Measurements from ENCODE around the gene RDX.

RDX gene

DNA sequence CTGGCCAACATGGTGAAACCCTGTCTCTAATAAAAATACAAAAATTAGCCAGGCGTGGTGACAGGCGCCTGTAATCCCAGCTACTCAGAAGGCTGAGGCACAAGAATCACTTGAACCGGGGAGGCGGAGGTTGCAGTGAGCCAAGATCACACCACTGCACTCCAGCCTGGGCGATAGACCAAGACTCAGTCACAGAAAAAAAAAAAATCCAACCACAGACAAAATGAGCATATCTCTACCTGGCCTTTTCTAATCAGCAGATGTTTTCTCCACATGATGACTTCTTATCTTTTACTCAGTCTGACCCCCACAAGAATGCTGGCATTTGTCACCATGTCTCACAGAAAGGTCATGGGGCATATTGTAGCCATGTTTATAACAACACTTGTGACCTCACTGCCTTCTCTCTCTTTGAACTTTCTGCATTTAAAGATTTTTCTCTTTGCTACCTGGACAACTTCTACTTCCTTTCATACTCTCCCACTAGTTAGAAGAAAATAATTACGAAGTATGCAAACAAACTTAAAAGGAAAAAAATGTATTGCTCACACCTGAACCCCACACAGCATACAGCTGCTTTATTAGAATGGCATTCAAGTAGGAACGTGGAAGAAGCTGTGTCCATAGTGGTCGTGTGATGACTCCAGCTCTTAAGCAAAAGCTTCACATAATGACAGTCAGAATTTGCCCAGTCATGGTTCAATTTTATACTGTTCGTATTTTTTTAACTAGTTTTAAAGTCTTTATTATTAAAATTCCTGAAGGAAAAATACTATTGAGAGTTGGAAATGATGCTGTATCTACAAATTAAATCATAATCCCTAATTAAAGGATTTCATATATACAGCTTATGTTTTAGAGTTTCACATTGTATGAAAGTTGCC lies 137.9 kb downstream of the RDX start:
- DNase-seq (ENCODE audit: extremely low read depth, low read depth), result no peak
- H3K4me3 ChIP-seq (replicated peaks; ENCODE audit: low read depth, low read length), result no peak overlapping the region
- TF ChIP-seq, protein P1, sequence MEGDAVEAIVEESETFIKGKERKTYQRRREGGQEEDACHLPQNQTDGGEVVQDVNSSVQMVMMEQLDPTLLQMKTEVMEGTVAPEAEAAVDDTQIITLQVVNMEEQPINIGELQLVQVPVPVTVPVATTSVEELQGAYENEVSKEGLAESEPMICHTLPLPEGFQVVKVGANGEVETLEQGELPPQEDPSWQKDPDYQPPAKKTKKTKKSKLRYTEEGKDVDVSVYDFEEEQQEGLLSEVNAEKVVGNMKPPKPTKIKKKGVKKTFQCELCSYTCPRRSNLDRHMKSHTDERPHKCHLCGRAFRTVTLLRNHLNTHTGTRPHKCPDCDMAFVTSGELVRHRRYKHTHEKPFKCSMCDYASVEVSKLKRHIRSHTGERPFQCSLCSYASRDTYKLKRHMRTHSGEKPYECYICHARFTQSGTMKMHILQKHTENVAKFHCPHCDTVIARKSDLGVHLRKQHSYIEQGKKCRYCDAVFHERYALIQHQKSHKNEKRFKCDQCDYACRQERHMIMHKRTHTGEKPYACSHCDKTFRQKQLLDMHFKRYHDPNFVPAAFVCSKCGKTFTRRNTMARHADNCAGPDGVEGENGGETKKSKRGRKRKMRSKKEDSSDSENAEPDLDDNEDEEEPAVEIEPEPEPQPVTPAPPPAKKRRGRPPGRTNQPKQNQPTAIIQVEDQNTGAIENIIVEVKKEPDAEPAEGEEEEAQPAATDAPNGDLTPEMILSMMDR (IDR thresholded peaks at IDR 0.05; ENCODE audit: low read depth, low read length, missing control alignments), result no peak

DNA sequence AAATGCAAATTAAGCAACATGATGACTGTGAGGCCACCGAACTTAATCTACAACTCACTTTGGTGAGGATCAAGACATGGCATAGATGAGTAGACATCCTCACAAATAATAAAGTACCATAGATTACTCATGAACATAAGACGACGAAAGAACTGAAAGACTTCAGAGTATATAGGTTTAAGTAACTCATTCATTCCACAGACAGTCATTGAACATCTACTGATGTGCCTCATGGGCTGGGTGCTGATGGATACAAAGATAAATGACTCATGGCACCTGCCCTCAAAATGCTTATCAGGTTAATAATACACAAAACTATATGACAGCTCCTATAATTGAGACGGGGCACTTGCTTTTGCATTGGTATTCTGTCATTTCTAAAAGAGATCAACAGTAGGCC lies 139.9 kb downstream of the RDX start:
- TF ChIP-seq, protein P1 (IDR thresholded peaks at IDR 0.05; ENCODE audit: low read depth, low read length, missing control alignments), result no peak
- DNase-seq (ENCODE audit: extremely low read depth, low read depth), result no peak
- no peak overlapping the region for H3K4me3 ChIP-seq (replicated peaks; ENCODE audit: low read depth, low read length)

DNA sequence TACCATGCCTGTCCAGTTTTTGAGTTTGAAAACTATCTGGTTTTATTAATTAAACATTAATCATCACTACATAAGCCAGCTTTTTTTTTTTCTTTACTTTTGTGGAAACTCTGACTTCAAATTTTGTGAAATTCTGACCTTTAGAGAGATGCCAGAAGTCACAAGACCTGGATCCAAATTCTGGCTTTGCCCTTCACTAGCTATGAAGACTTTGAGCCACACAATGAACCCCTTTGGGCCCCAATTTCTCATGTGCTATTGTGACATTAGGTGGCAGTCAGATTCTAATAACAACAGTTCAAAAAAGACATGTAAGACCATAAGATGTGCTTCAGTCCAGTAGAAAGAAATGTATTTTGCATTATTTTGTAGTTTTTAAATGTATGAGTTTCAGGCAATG lies 142.9 kb downstream of the RDX start:
- DNase-seq (ENCODE audit: extremely low read depth, low read depth), result no peak
- TF ChIP-seq, protein P1 (IDR thresholded peaks at IDR 0.05; ENCODE audit: low read depth, low read length, missing control alignments), result no peak
- H3K4me3 ChIP-seq (replicated peaks; ENCODE audit: low read depth, low read length), result no peak overlapping the region

DNA sequence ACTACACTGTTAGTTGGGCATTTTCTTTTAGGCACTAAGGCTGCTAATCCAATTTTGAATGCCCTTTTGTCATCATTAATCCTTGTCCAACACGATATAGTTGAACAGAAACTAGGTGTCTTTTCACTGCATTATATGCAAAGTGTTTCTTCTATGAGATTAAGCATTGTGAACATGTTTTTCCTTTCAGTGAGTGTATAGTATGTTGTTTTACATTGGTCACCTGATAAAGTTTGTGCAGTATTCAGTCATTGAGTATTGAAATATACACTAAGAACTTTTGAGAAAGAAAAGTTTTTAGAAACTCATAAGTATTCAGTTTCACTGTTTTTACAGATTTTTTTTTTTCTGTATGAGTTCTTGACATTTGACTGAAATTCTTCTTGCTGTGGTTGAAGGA lies 144.2 kb downstream of the RDX start:
- no peak overlapping the region for H3K4me3 ChIP-seq (replicated peaks; ENCODE audit: low read depth, low read length)
- TF ChIP-seq, protein P1 (IDR thresholded peaks at IDR 0.05; ENCODE audit: low read depth, low read length, missing control alignments), result no peak
- no peak for DNase-seq (ENCODE audit: extremely low read depth, low read depth)

DNA sequence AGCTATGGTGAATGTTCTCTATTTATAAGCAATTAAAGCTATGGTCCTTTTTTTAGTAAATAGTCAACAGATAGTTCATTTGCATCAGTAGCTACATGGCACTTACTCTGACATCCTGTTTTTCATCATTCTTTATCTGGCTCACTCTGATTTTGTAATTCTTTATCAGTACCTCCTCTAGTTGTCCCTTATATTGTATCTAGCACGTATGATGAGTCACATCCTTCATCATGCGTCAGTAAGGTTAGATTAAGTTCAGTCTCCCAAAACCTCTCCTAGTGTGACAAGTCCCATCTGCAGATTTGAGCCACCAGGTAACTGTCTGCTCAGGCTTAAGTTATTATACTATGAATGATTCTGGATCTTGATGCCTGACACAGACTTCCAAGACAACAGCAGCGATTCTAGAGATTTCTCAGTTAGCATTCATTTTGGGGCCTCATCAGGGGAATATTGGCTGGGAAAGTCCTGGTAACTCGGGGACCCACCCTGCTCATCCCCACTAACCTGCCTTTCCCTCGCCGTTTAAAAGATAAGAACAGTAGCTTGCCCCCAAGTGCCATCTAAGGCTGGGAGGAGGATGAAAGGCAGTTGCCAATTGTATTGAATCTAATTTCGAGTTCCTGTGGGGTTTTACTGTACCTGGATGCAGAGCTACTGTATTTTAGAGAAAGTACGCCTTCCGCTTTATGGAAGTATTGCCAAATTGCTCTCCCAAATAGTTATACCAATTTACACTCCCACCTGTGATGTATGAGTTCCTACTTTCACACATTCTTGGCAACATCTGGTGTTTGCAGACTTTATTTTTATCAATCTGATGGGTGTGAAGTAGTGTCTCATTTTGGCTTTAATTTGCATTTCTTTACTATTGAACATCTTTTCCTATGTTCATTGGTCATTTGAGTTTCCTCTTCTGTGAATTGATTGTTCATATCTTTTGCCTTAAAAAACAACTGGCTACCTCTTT lies 147.4 kb downstream of the RDX start:
- TF ChIP-seq, protein P1 (IDR thresholded peaks at IDR 0.05; ENCODE audit: low read depth, low read length, missing control alignments), result no peak
- no peak overlapping the region for H3K4me3 ChIP-seq (replicated peaks; ENCODE audit: low read depth, low read length)
- no peak for DNase-seq (ENCODE audit: extremely low read depth, low read depth)

DNA sequence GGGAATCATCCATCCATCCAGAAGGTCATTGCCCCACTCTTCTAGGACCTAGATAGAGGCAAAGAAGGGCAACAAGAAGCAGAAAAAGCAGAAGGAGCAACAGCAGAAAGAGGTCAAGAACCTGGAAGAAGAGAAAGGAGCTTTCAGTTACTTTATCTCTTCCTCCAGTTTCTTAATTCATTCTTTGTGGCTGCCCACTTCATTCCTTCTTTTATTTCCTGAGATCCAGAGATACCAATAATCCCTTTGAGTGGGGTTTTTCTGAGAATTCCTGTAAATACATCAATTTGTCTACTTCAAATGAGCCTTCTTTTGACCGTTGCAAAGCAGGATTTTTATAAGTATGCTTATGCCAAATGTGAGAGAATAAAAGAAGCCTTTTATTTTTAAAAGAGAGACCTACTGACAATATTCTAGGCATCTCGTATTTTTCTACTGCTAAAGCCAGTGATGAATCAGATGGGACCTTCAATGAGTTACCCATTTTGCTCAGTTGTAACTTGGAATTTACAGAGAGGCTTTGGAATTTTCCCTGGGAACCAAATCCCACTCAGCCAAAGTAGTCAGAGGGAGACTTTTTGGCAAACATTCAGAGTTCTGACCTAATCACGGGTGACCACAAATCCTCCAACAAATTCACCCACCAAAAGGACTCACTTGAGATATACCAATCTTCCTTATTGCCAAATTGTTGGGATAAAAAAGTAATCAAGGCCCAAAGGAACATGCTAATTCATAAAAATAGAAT lies 148.3 kb downstream of the RDX start:
- TF ChIP-seq, protein P1 (IDR thresholded peaks at IDR 0.05; ENCODE audit: low read depth, low read length, missing control alignments), result no peak
- no peak overlapping the region for H3K4me3 ChIP-seq (replicated peaks; ENCODE audit: low read depth, low read length)
- DNase-seq (ENCODE audit: extremely low read depth, low read depth), result no peak
